SIG-M5 (cell line): ENCODE data around the gene ITPR2.

Experiments
- DNase-seq: peaks from one replicate; lab custom pipeline; 2025; lab: John Stamatoyannopoulos, UW

The ITPR2 gene

GRCh38 chr12:26754148-26754547 is 78.8 kb downstream of the ITPR2 start:
- DNase-seq: no peak

- DNase-seq: no peak
Measured at GRCh38 chr12:26751179-26751578, 81.8 kb downstream of the ITPR2 start.

GRCh38 chr12:26750531-26751175 is 82.3 kb downstream of the ITPR2 start:
- no peak for DNase-seq

- DNase-seq: no peak
Measured at GRCh38 chr12:26749781-26750180, 83.2 kb downstream of the ITPR2 start.

GRCh38 chr12:26748741-26749431 is 84.1 kb downstream of the ITPR2 start:
- DNase-seq: no peak

GRCh38 chr12:26748412-26748740 is 84.6 kb downstream of the ITPR2 start:
- DNase-seq: no peak

GRCh38 chr12:26746121-26746714 is 86.8 kb downstream of the ITPR2 start:
- DNase-seq: no peak

- DNase-seq: no peak
Measured at GRCh38 chr12:26744697-26745440, 88.1 kb downstream of the ITPR2 start.

- no peak for DNase-seq
Measured at GRCh38 chr12:26744042-26744626, 88.9 kb downstream of the ITPR2 start.

- no peak for DNase-seq
Measured at GRCh38 chr12:26741584-26742227, 91.3 kb downstream of the ITPR2 start.

GRCh38 chr12:26740991-26741390 is 92.0 kb downstream of the ITPR2 start:
- no peak for DNase-seq

- no peak for DNase-seq
Measured at GRCh38 chr12:26740348-26740747, 92.6 kb downstream of the ITPR2 start.

GRCh38 chr12:26737487-26738030 is 95.4 kb downstream of the ITPR2 start:
- no peak for DNase-seq

- DNase-seq: no peak
Measured at GRCh38 chr12:26736563-26737486, 96.2 kb downstream of the ITPR2 start.

- no peak for DNase-seq
Measured at GRCh38 chr12:26735249-26735639, 97.8 kb downstream of the ITPR2 start.

GRCh38 chr12:26734510-26735248 is 98.3 kb downstream of the ITPR2 start:
- DNase-seq: no peak

- DNase-seq: peak; percentile 78
Measured at GRCh38 chr12:26732005-26732908, 100.7 kb downstream of the ITPR2 start.

- DNase-seq: no peak
Measured at GRCh38 chr12:26730481-26731350, 102.3 kb downstream of the ITPR2 start.
